Muscle layer of colon (tissue), 2 donors: ENCODE results near the gene TMEM51.

Experiments
- H3K27ac ChIP-seq: one replicate; pipeline ENCODE4 v1.7.0; 2013; ENCODE audit warnings: low read depth, mild to moderate bottlenecking, low read length, moderate library complexity
- H3K27me3 ChIP-seq, 2 donors: one replicate each; pipeline ENCODE4 v1.7.0; 2013; ENCODE audit warnings: low read length in 2 of 2, mild to moderate bottlenecking in 2 of 2; ENCODE audit not compliant: insufficient read depth in 2 of 2, control insufficient read depth in 1 of 2
- H3K36me3 ChIP-seq: one replicate; pipeline ENCODE4 v1.7.0; 2013; ENCODE audit warnings: mild to moderate bottlenecking, low read length; ENCODE audit not compliant: insufficient read depth
- H3K4me1 ChIP-seq: one replicate; pipeline ENCODE4 v1.7.0; 2013; ENCODE audit warnings: mild to moderate bottlenecking, low read length; ENCODE audit not compliant: insufficient read depth
- H3K4me3 ChIP-seq, 2 donors: one replicate each; pipeline ENCODE4 v1.7.0; 2013; ENCODE audit warnings: low read length in 2 of 2, low read depth in 1 of 2, mild to moderate bottlenecking in 1 of 2, moderate library complexity in 1 of 2
- H3K9ac ChIP-seq: one replicate; pipeline ENCODE4 v1.7.0; 2013; ENCODE audit warnings: low read length
- H3K9me3 ChIP-seq: one replicate; pipeline ENCODE4 v1.7.0; 2013; ENCODE audit warnings: mild to moderate bottlenecking, low read length
- donor health status: abdominal sarcoma.
- donor health status: Adenocarcinoma of cecum.

TMEM51 gene

DNA sequence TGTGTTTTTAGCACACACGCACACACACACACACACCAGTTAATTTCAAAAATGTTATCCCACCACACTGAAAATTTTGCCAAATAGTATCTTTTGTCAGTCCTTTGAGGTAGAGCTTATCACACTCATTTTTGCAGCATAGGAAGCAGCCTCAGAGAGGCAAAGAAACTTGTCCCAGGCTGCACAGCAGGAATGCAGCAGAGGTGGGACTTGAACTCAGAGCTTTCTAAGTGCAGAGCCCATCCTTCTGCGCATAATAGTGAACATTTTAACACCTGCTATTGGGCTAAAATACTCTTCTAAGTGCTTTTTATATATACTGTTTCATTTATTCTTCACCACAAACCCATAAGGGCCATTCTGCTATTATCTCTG, 108.4 kb downstream of the TMEM51 start:
- no peak overlapping the region for H3K9ac ChIP-seq
- H3K4me1 ChIP-seq = peaks cover 32% of the 10 kb centered on the region
- no peaks in the 10 kb centered on the region for H3K36me3 ChIP-seq
- H3K27ac ChIP-seq = no peak overlapping the region
- H3K27me3 ChIP-seq = no peaks in the 10 kb centered on the region
- no peaks in the 10 kb centered on the region for H3K9me3 ChIP-seq
- H3K4me3 ChIP-seq = no peak overlapping the region

DNA sequence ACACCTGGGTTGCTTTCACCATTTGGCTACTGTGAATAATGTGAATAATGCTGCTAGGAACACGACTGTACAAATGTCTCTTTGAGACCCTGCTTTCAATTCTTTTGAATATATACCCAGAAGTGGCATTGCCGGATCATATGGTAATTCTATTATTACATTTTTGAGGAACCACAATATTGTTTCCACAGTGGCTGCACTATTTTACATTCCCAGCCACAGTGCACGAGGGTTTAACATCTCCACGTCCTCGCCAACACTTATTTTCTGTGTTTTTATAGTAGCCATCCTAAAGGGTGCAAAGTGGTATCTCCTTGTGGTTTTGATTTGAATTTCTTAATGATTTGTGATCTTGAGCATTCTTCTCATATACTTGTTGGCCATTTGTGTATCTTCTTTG, 109.2 kb downstream of the TMEM51 start:
- H3K27ac ChIP-seq = no peak overlapping the region
- no peak overlapping the region for H3K9ac ChIP-seq
- H3K36me3 ChIP-seq = no peaks in the 10 kb centered on the region
- peaks cover 32% of the 10 kb centered on the region for H3K4me1 ChIP-seq
- H3K4me3 ChIP-seq = no peak overlapping the region
- no peaks in the 10 kb centered on the region for H3K27me3 ChIP-seq
- no peaks in the 10 kb centered on the region for H3K9me3 ChIP-seq

DNA sequence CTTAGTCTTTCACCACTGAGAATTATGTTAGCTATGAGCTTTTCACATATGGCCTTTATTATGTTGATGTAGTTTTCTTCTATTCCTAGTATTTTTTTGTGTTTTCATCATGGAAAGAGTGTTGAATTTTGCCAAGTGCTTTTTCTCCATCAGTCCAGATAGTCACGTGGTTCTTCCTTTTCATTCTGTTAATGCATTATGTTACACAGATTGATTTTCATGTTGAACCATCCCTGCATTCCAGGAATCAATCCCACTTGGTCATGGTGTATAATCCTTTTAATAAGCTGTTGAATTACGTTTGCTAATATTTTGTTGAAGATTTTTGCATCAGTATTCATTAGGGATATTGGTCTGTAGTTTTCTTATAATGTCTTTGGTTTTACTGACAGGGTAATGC, 111.2 kb downstream of the TMEM51 start:
- H3K4me3 ChIP-seq = no peak overlapping the region
- H3K36me3 ChIP-seq = no peaks in the 10 kb centered on the region
- peaks cover 17% of the 10 kb centered on the region for H3K4me1 ChIP-seq
- no peak overlapping the region for H3K27ac ChIP-seq
- H3K9ac ChIP-seq = no peak overlapping the region
- H3K27me3 ChIP-seq = no peaks in the 10 kb centered on the region
- H3K9me3 ChIP-seq = no peaks in the 10 kb centered on the region
